Fibroblast of lung (primary cell): ENCODE results near the gene ANKRD52.

ENCODE experiments used
- CTCF ChIP-seq, 2 donors: IDR thresholded peaks in 1 of 2; conservative IDR thresholded peaks in 1 of 2; 1 replicate in 1 of 2; 2 replicates in 1 of 2; pipeline ENCODE4 v1.5.1; 2011 to 2012; ENCODE audit warnings: low read length in 2 of 2, control low read depth in 1 of 2, inconsistent platforms in 1 of 2, low read depth in 1 of 2, mild to moderate bottlenecking in 1 of 2
- EZH2 ChIP-seq: IDR thresholded peaks from 2 replicates; pipeline ENCODE4 v1.5.1; 2012; ENCODE audit warnings: low read length, control low read depth, mild to moderate bottlenecking; ENCODE audit errors: missing control alignments

- TF ChIP-seq CTCF (conservative IDR thresholded peaks at IDR 0.05 in 1 of 2, IDR thresholded peaks at IDR 0.05 in 1 of 2; ENCODE audit: low read depth in 1 of 2, low read length in 2 of 2) (no peak), EZH2 (no peak)
Measured at GRCh38 chr12:56243731-56244181, 14.4 kb downstream of the ANKRD52 start.
